SK-N-SH (cell line): ENCODE data around the gene CCDC177.

Experiments
- NFIC ChIP-seq: IDR thresholded peaks from 2 replicates; pipeline ENCODE4 v1.4.0; 2012; ENCODE audit warnings: borderline replicate concordance
- RFX5 ChIP-seq: IDR thresholded peaks from 2 replicates; pipeline ENCODE4 v1.6.1; 2012; ENCODE audit warnings: mild to moderate bottlenecking, improper control_type of control experiment, low read length
- RXRA ChIP-seq: IDR thresholded peaks from 2 replicates; pipeline ENCODE4 v1.4.0; 2012; ENCODE audit warnings: low read depth, mild to moderate bottlenecking, borderline replicate concordance
- TAF1 ChIP-seq: IDR thresholded peaks from 2 replicates; pipeline ENCODE4 v1.6.1; 2012; ENCODE audit warnings: low read depth, mild to moderate bottlenecking, low read length, moderate library complexity, borderline replicate concordance
- YY1 ChIP-seq: IDR thresholded peaks from 2 replicates; pipeline ENCODE4 v1.4.0; 2012; ENCODE audit warnings: low read depth, mild to moderate bottlenecking
- TF ChIP-seq, protein P1 (sequence below): fragments of 200-600 bp; sonication (generic); IDR thresholded peaks from 2 replicates; pipeline ENCODE4 v1.6.1; 2017; ENCODE audit warnings: antibody characterized with exemption, mild to moderate bottlenecking, moderate library complexity
- TF ChIP-seq, protein P2 (sequence below): IDR thresholded peaks from 2 replicates; pipeline ENCODE4 v1.6.1; 2012; ENCODE audit warnings: mild to moderate bottlenecking, low read depth, low read length, moderate library complexity

DNA sequence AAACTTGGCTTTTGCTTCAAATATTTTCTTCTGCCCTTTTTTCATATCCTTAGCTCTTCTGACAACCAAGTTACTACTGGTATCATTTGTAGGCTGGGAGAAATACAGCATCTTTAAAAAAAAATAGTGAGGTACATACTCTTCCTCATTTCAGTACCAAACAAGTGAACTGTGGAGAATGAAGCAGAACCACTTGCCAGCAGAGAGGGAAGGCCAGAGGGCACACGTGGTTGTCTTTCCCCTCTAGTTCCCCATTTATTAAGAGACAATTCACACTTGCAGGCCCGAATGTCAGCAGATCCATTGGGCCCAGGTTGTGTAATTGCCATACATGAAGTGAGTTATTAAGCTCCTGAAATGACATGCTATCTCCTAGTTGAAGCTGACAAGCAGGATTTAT is 39.9 kb upstream of the CCDC177 start:
- TF ChIP-seq, protein P1, sequence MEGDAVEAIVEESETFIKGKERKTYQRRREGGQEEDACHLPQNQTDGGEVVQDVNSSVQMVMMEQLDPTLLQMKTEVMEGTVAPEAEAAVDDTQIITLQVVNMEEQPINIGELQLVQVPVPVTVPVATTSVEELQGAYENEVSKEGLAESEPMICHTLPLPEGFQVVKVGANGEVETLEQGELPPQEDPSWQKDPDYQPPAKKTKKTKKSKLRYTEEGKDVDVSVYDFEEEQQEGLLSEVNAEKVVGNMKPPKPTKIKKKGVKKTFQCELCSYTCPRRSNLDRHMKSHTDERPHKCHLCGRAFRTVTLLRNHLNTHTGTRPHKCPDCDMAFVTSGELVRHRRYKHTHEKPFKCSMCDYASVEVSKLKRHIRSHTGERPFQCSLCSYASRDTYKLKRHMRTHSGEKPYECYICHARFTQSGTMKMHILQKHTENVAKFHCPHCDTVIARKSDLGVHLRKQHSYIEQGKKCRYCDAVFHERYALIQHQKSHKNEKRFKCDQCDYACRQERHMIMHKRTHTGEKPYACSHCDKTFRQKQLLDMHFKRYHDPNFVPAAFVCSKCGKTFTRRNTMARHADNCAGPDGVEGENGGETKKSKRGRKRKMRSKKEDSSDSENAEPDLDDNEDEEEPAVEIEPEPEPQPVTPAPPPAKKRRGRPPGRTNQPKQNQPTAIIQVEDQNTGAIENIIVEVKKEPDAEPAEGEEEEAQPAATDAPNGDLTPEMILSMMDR: no peak
- TF ChIP-seq TAF1 (no peak), YY1 (no peak), RXRA (no peak), NFIC (no peak), RFX5 (no peak)
- TF ChIP-seq, protein P2, sequence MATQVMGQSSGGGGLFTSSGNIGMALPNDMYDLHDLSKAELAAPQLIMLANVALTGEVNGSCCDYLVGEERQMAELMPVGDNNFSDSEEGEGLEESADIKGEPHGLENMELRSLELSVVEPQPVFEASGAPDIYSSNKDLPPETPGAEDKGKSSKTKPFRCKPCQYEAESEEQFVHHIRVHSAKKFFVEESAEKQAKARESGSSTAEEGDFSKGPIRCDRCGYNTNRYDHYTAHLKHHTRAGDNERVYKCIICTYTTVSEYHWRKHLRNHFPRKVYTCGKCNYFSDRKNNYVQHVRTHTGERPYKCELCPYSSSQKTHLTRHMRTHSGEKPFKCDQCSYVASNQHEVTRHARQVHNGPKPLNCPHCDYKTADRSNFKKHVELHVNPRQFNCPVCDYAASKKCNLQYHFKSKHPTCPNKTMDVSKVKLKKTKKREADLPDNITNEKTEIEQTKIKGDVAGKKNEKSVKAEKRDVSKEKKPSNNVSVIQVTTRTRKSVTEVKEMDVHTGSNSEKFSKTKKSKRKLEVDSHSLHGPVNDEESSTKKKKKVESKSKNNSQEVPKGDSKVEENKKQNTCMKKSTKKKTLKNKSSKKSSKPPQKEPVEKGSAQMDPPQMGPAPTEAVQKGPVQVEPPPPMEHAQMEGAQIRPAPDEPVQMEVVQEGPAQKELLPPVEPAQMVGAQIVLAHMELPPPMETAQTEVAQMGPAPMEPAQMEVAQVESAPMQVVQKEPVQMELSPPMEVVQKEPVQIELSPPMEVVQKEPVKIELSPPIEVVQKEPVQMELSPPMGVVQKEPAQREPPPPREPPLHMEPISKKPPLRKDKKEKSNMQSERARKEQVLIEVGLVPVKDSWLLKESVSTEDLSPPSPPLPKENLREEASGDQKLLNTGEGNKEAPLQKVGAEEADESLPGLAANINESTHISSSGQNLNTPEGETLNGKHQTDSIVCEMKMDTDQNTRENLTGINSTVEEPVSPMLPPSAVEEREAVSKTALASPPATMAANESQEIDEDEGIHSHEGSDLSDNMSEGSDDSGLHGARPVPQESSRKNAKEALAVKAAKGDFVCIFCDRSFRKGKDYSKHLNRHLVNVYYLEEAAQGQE: no peak
